Left ventricle myocardium inferior (tissue), 1 donor: ENCODE results near the gene MRPS27. TPM values are rescaled to one million over a fixed set of nuclear protein-coding genes. Genes with fewer than 3 reads are reported as not detected.
A peak's percentile ranks its signal among the peaks of the same experiment; 100 is the strongest.

Experiments
- DNase-seq: peaks from one replicate; pipeline ENCODE4 v3.0.0-alpha.2; 2020
- H3K27ac ChIP-seq: fragments of 200-600 bp; replicated peaks from 2 replicates; pipeline ENCODE4 v1.8.0; 2021
- H3K27me3 ChIP-seq: fragments of 200-600 bp; 2 replicates; pipeline ENCODE4 v1.8.0; 2021; ENCODE audit warnings: low read depth
- H3K36me3 ChIP-seq: fragments of 200-600 bp; 2 replicates; pipeline ENCODE4 v1.8.0; 2021
- H3K4me1 ChIP-seq: fragments of 200-600 bp; 2 replicates; pipeline ENCODE4 v1.8.0; 2021
- H3K4me3 ChIP-seq: fragments of 200-600 bp; 2 replicates; pipeline ENCODE4 v1.8.0; 2021; ENCODE audit warnings: mild to moderate bottlenecking, moderate library complexity
- H3K9me3 ChIP-seq: fragments of 200-600 bp; replicated peaks from 2 replicates; pipeline ENCODE4 v1.8.0; 2021
- CTCF ChIP-seq: fragments of 200-600 bp; IDR thresholded peaks from 2 replicates; pipeline ENCODE4 v1.8.0; 2021; ENCODE audit warnings: antibody characterized with exemption, mild to moderate bottlenecking, borderline replicate concordance
- intact Hi-C: fragments of 100-400 bp; cut with micrococcal nuclease; formaldehyde crosslinking; loops from one replicate; pipeline ENCODE4 v1.11.0; 2022
- total RNA-seq: library from RNA; stranded (reverse); fragmentation: NEBNext Ultra II Directional; extraction: Animal tissue kit (Norgen Biotek cat#: 25700); gene quantifications from one replicate; pipeline ENCODE4 v1.2.1, GENCODE V29; 2021
- donor health status: DM: no; HTN: yes; CAD: no; lungs with severe emphysema.

MRPS27 gene
- total RNA-seq, 1 donor from 2014 or later: 72.0 TPM

DNA sequence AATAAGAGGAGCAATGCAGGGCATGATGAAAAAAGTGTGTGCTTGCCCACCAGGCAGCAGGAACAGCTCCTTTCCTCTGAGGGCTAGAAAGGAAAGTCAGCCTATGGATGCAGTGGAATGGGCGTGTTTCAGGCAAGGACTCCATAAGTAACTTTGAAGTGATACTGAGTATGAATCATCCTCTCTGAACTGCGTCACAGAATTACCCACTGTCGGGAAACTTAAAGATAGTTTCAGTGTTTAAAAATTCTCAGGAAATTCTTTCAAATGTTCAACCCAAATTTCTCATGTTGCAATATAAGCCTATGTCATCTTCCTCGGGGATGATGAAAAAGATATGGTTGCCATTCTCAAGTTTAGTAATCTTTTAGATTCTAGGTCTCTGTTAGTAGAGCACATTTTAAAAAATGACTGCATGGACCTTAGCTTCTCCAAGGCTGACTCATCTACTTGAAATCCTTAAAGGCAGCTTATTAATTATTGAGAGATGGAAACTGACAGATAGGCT is 27.8 kb upstream of the MRPS27 start:
- no peak overlapping the region for H3K27ac ChIP-seq
- H3K9me3 ChIP-seq: no peaks in the 10 kb centered on the region
- no peak for DNase-seq
- TF ChIP-seq CTCF: no peak
- H3K4me3 ChIP-seq: no peak overlapping the region
- H3K4me1 ChIP-seq: no peaks in the 10 kb centered on the region
- no peaks in the 10 kb centered on the region for H3K27me3 ChIP-seq
- H3K36me3 ChIP-seq: peaks cover 36% of the 10 kb centered on the region
- intact Hi-C loops: no loop called here

DNA sequence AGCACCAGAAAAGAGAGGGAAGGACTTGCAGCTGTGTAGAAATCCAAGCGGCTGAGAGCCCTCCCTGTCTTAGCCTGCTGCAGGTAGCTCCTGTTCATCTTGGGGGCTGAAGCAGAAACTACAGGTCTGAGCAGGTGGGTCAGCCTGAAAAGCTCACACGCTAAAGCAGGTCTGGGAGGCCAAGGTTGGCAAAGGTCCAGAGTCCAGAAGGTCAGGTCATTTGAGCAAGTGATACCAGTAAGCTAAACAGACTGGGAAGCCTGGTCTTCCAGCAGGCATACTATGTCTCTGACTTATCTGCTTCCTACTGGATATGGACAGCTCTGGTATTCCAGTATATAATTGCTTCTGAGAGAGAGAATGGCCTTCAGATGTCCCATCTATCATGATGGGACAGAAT is 26.4 kb upstream of the MRPS27 start:
- no peaks in the 10 kb centered on the region for H3K4me1 ChIP-seq
- no peak overlapping the region for H3K27ac ChIP-seq
- peaks cover 43% of the 10 kb centered on the region for H3K36me3 ChIP-seq
- no peaks in the 10 kb centered on the region for H3K27me3 ChIP-seq
- intact Hi-C loops: no loop called here
- DNase-seq: no peak
- no peaks in the 10 kb centered on the region for H3K9me3 ChIP-seq
- TF ChIP-seq CTCF: no peak
- H3K4me3 ChIP-seq: no peak overlapping the region

DNA sequence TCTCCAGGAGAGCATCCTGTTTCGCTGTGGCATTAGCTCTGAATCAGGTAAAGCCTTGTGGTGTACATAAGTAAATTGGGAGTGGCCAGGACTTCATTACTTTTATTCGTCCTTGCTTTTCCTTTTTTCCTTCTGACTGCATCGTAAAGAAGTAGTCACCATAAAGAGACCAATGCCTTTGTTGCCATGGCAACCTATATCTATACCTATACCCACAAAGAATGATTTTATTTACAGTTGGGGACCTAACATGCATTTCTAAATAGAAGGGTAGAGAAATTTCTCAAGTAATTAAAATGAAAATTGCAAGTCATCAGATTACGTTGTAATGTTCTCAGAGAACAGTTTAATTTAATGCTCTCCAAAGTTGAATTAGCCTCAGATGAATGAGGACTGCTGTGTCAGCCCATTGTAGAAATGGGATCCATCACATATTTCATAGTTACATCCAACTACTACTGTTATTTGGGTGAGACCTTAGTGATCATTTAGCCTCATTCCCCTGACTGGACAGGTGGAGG is 18.7 kb upstream of the MRPS27 start:
- no peaks in the 10 kb centered on the region for H3K4me1 ChIP-seq
- no peaks in the 10 kb centered on the region for H3K9me3 ChIP-seq
- no peak for TF ChIP-seq CTCF
- peaks cover 51% of the 10 kb centered on the region for H3K36me3 ChIP-seq
- no peaks in the 10 kb centered on the region for H3K27me3 ChIP-seq
- DNase-seq: no peak
- intact Hi-C loops: no loop called here
- no peak overlapping the region for H3K4me3 ChIP-seq
- peak overlapping the region; percentile 37 for H3K27ac ChIP-seq

DNA sequence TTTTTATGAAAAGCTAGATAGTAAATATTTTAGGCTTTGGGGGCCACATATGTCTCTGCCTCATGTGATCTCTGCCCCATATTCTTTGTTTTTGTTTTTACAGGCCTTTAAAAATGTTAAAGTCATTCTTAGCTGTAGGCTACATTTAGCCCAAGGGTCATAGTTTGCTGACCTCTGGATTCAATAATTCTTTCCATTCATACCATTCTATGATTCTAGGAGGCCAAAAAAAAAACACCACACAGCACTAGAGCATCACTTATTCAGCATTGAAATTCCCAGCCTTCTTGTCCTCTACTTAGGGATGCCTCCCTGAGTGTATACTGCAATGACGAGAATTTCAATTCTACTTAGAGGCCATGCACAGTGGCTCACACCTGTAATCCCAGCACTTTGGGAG is 17.1 kb upstream of the MRPS27 start:
- no peak overlapping the region for H3K4me3 ChIP-seq
- DNase-seq: no peak
- H3K27ac ChIP-seq: peak overlapping the region; percentile 50
- no peak for TF ChIP-seq CTCF
- no peaks in the 10 kb centered on the region for H3K9me3 ChIP-seq
- H3K36me3 ChIP-seq: peaks cover 47% of the 10 kb centered on the region
- H3K4me1 ChIP-seq: no peaks in the 10 kb centered on the region
- intact Hi-C loops: no loop called here
- no peaks in the 10 kb centered on the region for H3K27me3 ChIP-seq

DNA sequence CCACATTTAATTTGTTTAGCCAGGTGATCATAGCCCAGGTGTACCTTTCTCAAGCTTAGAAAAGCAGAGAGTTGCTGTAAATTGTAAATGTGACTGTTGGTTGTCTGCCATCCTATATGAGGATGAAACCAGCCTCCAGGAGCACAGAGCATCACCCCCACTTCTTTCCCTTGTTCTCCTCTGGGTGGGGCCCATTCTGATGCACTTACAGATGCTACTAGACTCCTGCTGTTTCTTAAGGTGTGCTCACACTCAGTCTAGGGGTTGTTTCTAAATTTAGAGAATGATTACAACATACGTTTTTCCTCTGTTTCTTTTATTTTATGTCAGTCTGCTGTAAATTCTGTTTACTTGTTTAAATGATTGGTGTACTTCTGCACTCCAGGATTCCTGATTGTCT is 10.7 kb upstream of the MRPS27 start:
- Histone ChIP-seq H3K27ac (no peak overlapping the region), H3K36me3 (peaks cover 71% of the 10 kb centered on the region), H3K27me3 (no peaks in the 10 kb centered on the region), H3K4me1 (peaks cover 3% of the 10 kb centered on the region), H3K4me3 (no peak overlapping the region), H3K9me3 (no peaks in the 10 kb centered on the region)
- intact Hi-C loops: no loop called here
- DNase-seq: no peak
- TF ChIP-seq CTCF: no peak
